GM21619 (cell line): ENCODE results near the gene DYRK1A.

ENCODE experiments used
- ATAC-seq: cut with Tn5 transposase; IDR thresholded peaks from one replicate; pipeline ENCODE4 v1.9.1; 2021; ENCODE audit not compliant: unreplicated experiment

DYRK1A gene

GRCh38 chr21:37564341-37564923, 197.9 kb downstream of the DYRK1A start:
- peak; percentile 48 for ATAC-seq

- ATAC-seq: no peak
Measured at GRCh38 chr21:37564924-37565529, 198.5 kb downstream of the DYRK1A start.

GRCh38 chr21:37565530-37566223, 199.1 kb downstream of the DYRK1A start:
- ATAC-seq: no peak

GRCh38 chr21:37566790-37567615, 200.4 kb downstream of the DYRK1A start:
- no peak for ATAC-seq

GRCh38 chr21:37568415-37568814, 201.8 kb downstream of the DYRK1A start:
- no peak for ATAC-seq

- ATAC-seq: no peak
Measured at GRCh38 chr21:37568916-37569315, 202.3 kb downstream of the DYRK1A start.

GRCh38 chr21:37571442-37571841, 204.9 kb downstream of the DYRK1A start:
- ATAC-seq: no peak

GRCh38 chr21:37574316-37574715, 207.7 kb downstream of the DYRK1A start:
- no peak for ATAC-seq

GRCh38 chr21:37574751-37575150, 208.2 kb downstream of the DYRK1A start:
- ATAC-seq: no peak

- ATAC-seq: no peak
Measured at GRCh38 chr21:37575580-37575979, 209.0 kb downstream of the DYRK1A start.
